Astrocyte (in vitro differentiated cells and primary cell): ENCODE measurements around the gene MAP7. TPM values are rescaled to one million over a fixed set of nuclear protein-coding genes. Genes with fewer than 3 reads are reported as not detected.
"Not testable (repeated sequence)": the region's sequence is repeated elsewhere in the genome, so short reads cannot be mapped to it uniquely, and the experiment has no call there.

Source experiments
- DNase-seq: peaks from one replicate; pipeline ENCODE4 v3.0.0-alpha.2; 2010; ENCODE audit warnings: low read depth
- FAIRE-seq: peaks from 2 replicates; lab custom pipeline; 2011; peaks lifted over from hg19 to GRCh38; lab: Jason Lieb, UNC
- H2AFZ ChIP-seq: 2 replicates; pipeline ENCODE4 v1.6.0; 2012; ENCODE audit warnings: low read depth, low read length, inconsistent platforms
- H3K27ac ChIP-seq: 2 replicates; pipeline ENCODE4 v1.5.1; 2011; ENCODE audit warnings: low read depth, low read length, inconsistent platforms
- H3K27me3 ChIP-seq: 2 replicates; pipeline ENCODE4 v1.6.0; 2011; ENCODE audit warnings: low read length, inconsistent platforms; ENCODE audit not compliant: insufficient read depth
- H3K36me3 ChIP-seq: 2 replicates; pipeline ENCODE4 v1.5.1; 2011; ENCODE audit warnings: low read length, inconsistent platforms; ENCODE audit not compliant: insufficient read depth
- H3K4me1 ChIP-seq: 2 replicates; pipeline ENCODE4 v1.5.1; 2011; ENCODE audit warnings: low read length, inconsistent platforms; ENCODE audit not compliant: insufficient read depth
- H3K4me2 ChIP-seq: 2 replicates; pipeline ENCODE4 v1.6.0; 2012; ENCODE audit warnings: low read length, inconsistent platforms
- H3K4me3 ChIP-seq: 2 replicates; pipeline ENCODE4 v1.5.1; 2011; ENCODE audit warnings: low read depth, mild to moderate bottlenecking, low read length, inconsistent platforms; ENCODE audit not compliant: insufficient read depth
- H3K79me2 ChIP-seq: 2 replicates; pipeline ENCODE4 v1.6.0; 2012; ENCODE audit warnings: mild to moderate bottlenecking, low read length, inconsistent platforms; ENCODE audit not compliant: insufficient read depth
- H3K9ac ChIP-seq: 2 replicates; pipeline ENCODE4 v1.6.0; 2012; ENCODE audit warnings: mild to moderate bottlenecking, low read length, inconsistent platforms
- H3K9me3 ChIP-seq: 2 replicates; pipeline ENCODE4 v1.5.1; 2012; ENCODE audit warnings: low read depth, mild to moderate bottlenecking, low read length, inconsistent platforms; ENCODE audit not compliant: insufficient read depth
- H4K20me1 ChIP-seq: 2 replicates; pipeline ENCODE4 v1.6.0; 2012; ENCODE audit warnings: low read length, inconsistent platforms; ENCODE audit not compliant: insufficient read depth
- H3K27ac Mint-ChIP-seq: one replicate; pipeline ENCODE4 v1.8.0; 2021; ENCODE audit warnings: mild to moderate bottlenecking, mixed read lengths; ENCODE audit not compliant: unreplicated experiment
- H3K27me3 Mint-ChIP-seq: one replicate; pipeline ENCODE4 v1.8.0; 2021; ENCODE audit warnings: low read depth, mixed read lengths; ENCODE audit not compliant: unreplicated experiment
- H3K36me3 Mint-ChIP-seq: one replicate; pipeline ENCODE4 v1.8.0; 2021; ENCODE audit warnings: low read depth, mixed read lengths; ENCODE audit not compliant: unreplicated experiment
- H3K4me1 Mint-ChIP-seq: one replicate; pipeline ENCODE4 v1.8.0; 2021; ENCODE audit warnings: low read depth, mixed read lengths; ENCODE audit not compliant: unreplicated experiment
- H3K4me3 Mint-ChIP-seq: one replicate; pipeline ENCODE4 v1.8.0; 2021; ENCODE audit warnings: mild to moderate bottlenecking, moderate library complexity, mixed read lengths; ENCODE audit not compliant: unreplicated experiment
- H3K9me3 Mint-ChIP-seq: one replicate; pipeline ENCODE4 v1.8.0; 2021; ENCODE audit warnings: mild to moderate bottlenecking, mixed read lengths; ENCODE audit not compliant: unreplicated experiment
- CTCF ChIP-seq: IDR thresholded peaks from 2 replicates; pipeline ENCODE4 v1.5.1; 2011; ENCODE audit warnings: low read depth, mild to moderate bottlenecking, inconsistent platforms, low read length, moderate library complexity; ENCODE audit not compliant: insufficient read depth
- EZH2 ChIP-seq: IDR thresholded peaks from 2 replicates; pipeline ENCODE4 v1.6.1; 2012; ENCODE audit warnings: mild to moderate bottlenecking, low read length, inconsistent platforms; ENCODE audit not compliant: insufficient read depth
- total RNA-seq: library from RNA; stranded (reverse); gene quantifications from 2 replicates; pipeline ENCODE4 v1.2.1, GENCODE V29; 2021

The MAP7 gene
- total RNA-seq, 1 donor from 2014 or later = 3.3 TPM

GRCh38 chr6:136591617-136592016 is 41.4 kb upstream of the MAP7 start:
- H3K4me3 ChIP-seq = no peak overlapping the region
- H2AFZ ChIP-seq = no peak overlapping the region
- H3K36me3 Mint-ChIP-seq = peaks cover 7% of the 10 kb centered on the region
- no peaks in the 10 kb centered on the region for H3K36me3 ChIP-seq
- DNase-seq = no peak
- H3K9me3 Mint-ChIP-seq = peaks cover 4% of the 10 kb centered on the region
- no peak overlapping the region for H3K27ac Mint-ChIP-seq
- no peak overlapping the region for H3K4me3 Mint-ChIP-seq
- H3K9ac ChIP-seq = no peak overlapping the region
- H4K20me1 ChIP-seq = no peaks in the 10 kb centered on the region
- TF ChIP-seq EZH2 (no peak), CTCF (no peak)
- no peaks in the 10 kb centered on the region for H3K9me3 ChIP-seq
- H3K27ac ChIP-seq = no peak overlapping the region
- H3K27me3 Mint-ChIP-seq = no peaks in the 10 kb centered on the region
- no peaks in the 10 kb centered on the region for H3K27me3 ChIP-seq
- no peaks in the 10 kb centered on the region for H3K79me2 ChIP-seq
- peaks cover 18% of the 10 kb centered on the region for H3K4me1 Mint-ChIP-seq
- FAIRE-seq = no peak
- peaks cover 26% of the 10 kb centered on the region for H3K4me1 ChIP-seq
- no peak overlapping the region for H3K4me2 ChIP-seq

GRCh38 chr6:136590846-136591245 is 40.6 kb upstream of the MAP7 start:
- not testable (repeated sequence) for H3K9me3 Mint-ChIP-seq, H3K4me3 ChIP-seq, H4K20me1 ChIP-seq, H3K36me3 ChIP-seq, H3K4me3 Mint-ChIP-seq, H2AFZ ChIP-seq, H3K9ac ChIP-seq, H3K9me3 ChIP-seq, H3K4me2 ChIP-seq, H3K27me3 ChIP-seq, H3K27ac ChIP-seq, H3K27ac Mint-ChIP-seq, H3K79me2 ChIP-seq, H3K36me3 Mint-ChIP-seq, FAIRE-seq, DNase-seq, H3K27me3 Mint-ChIP-seq
- peaks cover 34% of the 10 kb centered on the region for H3K4me1 ChIP-seq
- H3K4me1 Mint-ChIP-seq = peaks cover 18% of the 10 kb centered on the region

GRCh38 chr6:136587527-136587926 is 37.3 kb upstream of the MAP7 start:
- TF ChIP-seq EZH2 = no peak
- no peak for TF ChIP-seq CTCF
- FAIRE-seq (no peak), DNase-seq (no peak)
- Histone ChIP-seq H3K4me2 (no peak overlapping the region), H2AFZ (no peak overlapping the region), H3K9ac (no peak overlapping the region), H3K9me3 (no peaks in the 10 kb centered on the region), H3K27ac (no peak overlapping the region), H4K20me1 (no peaks in the 10 kb centered on the region), H3K4me1 (peaks cover 16% of the 10 kb centered on the region), H3K36me3 (no peaks in the 10 kb centered on the region), H3K79me2 (no peaks in the 10 kb centered on the region), H3K4me3 (no peak overlapping the region), H3K27me3 (no peaks in the 10 kb centered on the region)
- H3K27ac Mint-ChIP-seq = no peak overlapping the region
- no peaks in the 10 kb centered on the region for H3K27me3 Mint-ChIP-seq
- no peaks in the 10 kb centered on the region for H3K4me1 Mint-ChIP-seq
- H3K9me3 Mint-ChIP-seq = no peaks in the 10 kb centered on the region
- no peak overlapping the region for H3K4me3 Mint-ChIP-seq
- peaks cover 5% of the 10 kb centered on the region for H3K36me3 Mint-ChIP-seq
